ENCODE data around the gene SETD3. TPM values are rescaled to one million over a fixed set of nuclear protein-coding genes. Genes with fewer than 3 reads are reported as not detected.
A peak's percentile ranks its signal among the peaks of the same experiment; 100 is the strongest.

Gene SETD3
- total RNA-seq, 1 experiment from 2014 or later: 90.3 TPM

GRCh38 chr14:99484106-99484505 is 3.4 kb upstream of the SETD3 start:
- Histone ChIP-seq H3K9me3 (ENCODE audit: low read length) (no peaks in the 10 kb centered on the region), H3K27ac (ENCODE audit: low read length) (peak overlapping the region; percentile 53), H3K4me3 (ENCODE audit: low read length) (peak overlapping the region; percentile 97), H3K9ac (ENCODE audit: low read length) (peak overlapping the region; percentile 91; the same call in 1 of the 2 replicates), H3K27me3 (ENCODE audit: low read length) (no peaks in the 10 kb centered on the region), H3K36me3 (ENCODE audit: insufficient read depth, low read length) (peaks cover 3% of the 10 kb centered on the region; the same call in 1 of the 2 replicates), H3K4me1 (ENCODE audit: low read length) (peaks cover 70% of the 10 kb centered on the region), H2AFZ (ENCODE audit: low read length) (no peak overlapping the region), H3K79me2 (ENCODE audit: low read length) (peaks cover 91% of the 10 kb centered on the region), H3K9me2 (replicated peaks; ENCODE audit: insufficient read depth, low read length) (no peaks in the 10 kb centered on the region), H4K20me1 (ENCODE audit: insufficient read depth, low read depth, low read length) (peaks cover 65% of the 10 kb centered on the region), H3K4me2 (ENCODE audit: low read depth, low read length, poor library complexity, severe bottlenecking) (peak overlapping the region; percentile 94)
- no peak for DNase-seq

- peak; percentile 74 for DNase-seq
- peak overlapping the region; percentile 97 for H3K4me3 ChIP-seq (ENCODE audit: low read length)
- peak overlapping the region; percentile 94 for H3K4me2 ChIP-seq (ENCODE audit: low read depth, low read length, poor library complexity, severe bottlenecking)
- no peaks in the 10 kb centered on the region for H3K9me2 ChIP-seq (replicated peaks; ENCODE audit: insufficient read depth, low read length)
- H3K4me1 ChIP-seq (ENCODE audit: low read length): peaks cover 68% of the 10 kb centered on the region
- peak overlapping the region; percentile 91 for H3K9ac ChIP-seq (ENCODE audit: low read length)
- H3K9me3 ChIP-seq (ENCODE audit: low read length): no peaks in the 10 kb centered on the region
- H3K36me3 ChIP-seq (ENCODE audit: insufficient read depth, low read length): no peaks in the 10 kb centered on the region
- H4K20me1 ChIP-seq (ENCODE audit: insufficient read depth, low read depth, low read length): peaks cover 54% of the 10 kb centered on the region
- no peaks in the 10 kb centered on the region for H3K27me3 ChIP-seq (ENCODE audit: low read length)
- H3K79me2 ChIP-seq (ENCODE audit: low read length): peaks cover 91% of the 10 kb centered on the region
- H3K27ac ChIP-seq (ENCODE audit: low read length): peak overlapping the region; percentile 55
- H2AFZ ChIP-seq (ENCODE audit: low read length): peak overlapping the region; percentile 40; the same call in 1 of the 2 replicates
These were observed 1.1 kb upstream of the SETD3 start for GRCh38 chr14:99481745-99482099.

GRCh38 chr14:99480917-99481744 is 472 bp upstream of the SETD3 start, which contains the start of gene CCNK:
CCNK (plus strand) TSS chr14:99481409; CDS start chr14:99492678, 11,269 bp downstream.
- Histone ChIP-seq H3K9me3 (ENCODE audit: low read length) (no peaks in the 10 kb centered on the region), H3K27me3 (ENCODE audit: low read length) (no peaks in the 10 kb centered on the region), H3K27ac (ENCODE audit: low read length) (peak within 1 kb of the TSS; percentile 55), H3K9me2 (replicated peaks; ENCODE audit: insufficient read depth, low read length) (no peaks in the 10 kb centered on the region), H3K4me2 (ENCODE audit: low read depth, low read length, poor library complexity, severe bottlenecking) (peak within 1 kb of the TSS; percentile 94), H3K9ac (ENCODE audit: low read length) (peak within 1 kb of the TSS; percentile 91), H3K79me2 (ENCODE audit: low read length) (peaks cover 91% of the 10 kb centered on the region), H4K20me1 (ENCODE audit: insufficient read depth, low read depth, low read length) (peaks cover 49% of the 10 kb centered on the region), H3K36me3 (ENCODE audit: insufficient read depth, low read length) (no peaks in the 10 kb centered on the region), H2AFZ (ENCODE audit: low read length) (peak within 1 kb of the TSS; percentile 40; the same call in 1 of the 2 replicates), H3K4me1 (ENCODE audit: low read length) (peaks cover 67% of the 10 kb centered on the region), H3K4me3 (ENCODE audit: low read length) (peak within 1 kb of the TSS; percentile 97)
- peak; percentile 100 for DNase-seq

GRCh38 chr14:99479160-99479905 is 1.3 kb downstream of the SETD3 start:
- H3K27ac ChIP-seq (ENCODE audit: low read length): peak overlapping the region; percentile 29
- H3K36me3 ChIP-seq (ENCODE audit: insufficient read depth, low read length): 0 out of 2 replicates have a peak, but pooled peaks cover 6% of the 10 kb centered on the region
- no peak overlapping the region for H2AFZ ChIP-seq (ENCODE audit: low read length)
- DNase-seq: peak; percentile 60
- peak overlapping the region; percentile 84 for H3K4me3 ChIP-seq (ENCODE audit: low read length)
- no peaks in the 10 kb centered on the region for H3K27me3 ChIP-seq (ENCODE audit: low read length)
- H3K9ac ChIP-seq (ENCODE audit: low read length): peak overlapping the region; percentile 84
- no peaks in the 10 kb centered on the region for H3K9me3 ChIP-seq (ENCODE audit: low read length)
- peaks cover 46% of the 10 kb centered on the region for H4K20me1 ChIP-seq (ENCODE audit: insufficient read depth, low read depth, low read length)
- H3K4me1 ChIP-seq (ENCODE audit: low read length): peaks cover 68% of the 10 kb centered on the region
- peak overlapping the region; percentile 72 for H3K4me2 ChIP-seq (ENCODE audit: low read depth, low read length, poor library complexity, severe bottlenecking)
- H3K79me2 ChIP-seq (ENCODE audit: low read length): peaks cover 91% of the 10 kb centered on the region
- no peaks in the 10 kb centered on the region for H3K9me2 ChIP-seq (replicated peaks; ENCODE audit: insufficient read depth, low read length)

- H3K79me2 ChIP-seq (ENCODE audit: low read length): peaks cover 91% of the 10 kb centered on the region
- no peaks in the 10 kb centered on the region for H3K9me3 ChIP-seq (ENCODE audit: low read length)
- peaks cover 68% of the 10 kb centered on the region for H3K4me1 ChIP-seq (ENCODE audit: low read length)
- peak overlapping the region; percentile 84 for H3K4me3 ChIP-seq (ENCODE audit: low read length)
- 0 out of 2 replicates have a peak, but pooled peaks cover 6% of the 10 kb centered on the region for H3K36me3 ChIP-seq (ENCODE audit: insufficient read depth, low read length)
- H4K20me1 ChIP-seq (ENCODE audit: insufficient read depth, low read depth, low read length): peaks cover 40% of the 10 kb centered on the region
- no peaks in the 10 kb centered on the region for H3K9me2 ChIP-seq (replicated peaks; ENCODE audit: insufficient read depth, low read length)
- H3K27ac ChIP-seq (ENCODE audit: low read length): peak overlapping the region; percentile 29; the same call in 1 of the 2 replicates
- peak overlapping the region; percentile 72 for H3K4me2 ChIP-seq (ENCODE audit: low read depth, low read length, poor library complexity, severe bottlenecking)
- no peak for DNase-seq
- H2AFZ ChIP-seq (ENCODE audit: low read length): no peak overlapping the region
- H3K27me3 ChIP-seq (ENCODE audit: low read length): no peaks in the 10 kb centered on the region
- H3K9ac ChIP-seq (ENCODE audit: low read length): peak overlapping the region; percentile 84
These were observed 2.5 kb downstream of the SETD3 start for GRCh38 chr14:99478128-99478527.

GRCh38 chr14:99476864-99477263 is 3.8 kb downstream of the SETD3 start:
- Histone ChIP-seq H3K27ac (ENCODE audit: low read length) (peak overlapping the region; percentile 36), H3K4me2 (ENCODE audit: low read depth, low read length, poor library complexity, severe bottlenecking) (peak overlapping the region; percentile 2), H4K20me1 (ENCODE audit: insufficient read depth, low read depth, low read length) (peaks cover 32% of the 10 kb centered on the region), H3K9ac (ENCODE audit: low read length) (no peak overlapping the region), H3K9me3 (ENCODE audit: low read length) (no peaks in the 10 kb centered on the region), H2AFZ (ENCODE audit: low read length) (no peak overlapping the region), H3K27me3 (ENCODE audit: low read length) (no peaks in the 10 kb centered on the region), H3K9me2 (replicated peaks; ENCODE audit: insufficient read depth, low read length) (no peaks in the 10 kb centered on the region), H3K36me3 (ENCODE audit: insufficient read depth, low read length) (0 out of 2 replicates have a peak, but pooled peaks cover 6% of the 10 kb centered on the region), H3K4me1 (ENCODE audit: low read length) (peaks cover 71% of the 10 kb centered on the region), H3K4me3 (ENCODE audit: low read length) (no peak overlapping the region), H3K79me2 (ENCODE audit: low read length) (peaks cover 91% of the 10 kb centered on the region)
- DNase-seq: no peak

- DNase-seq: no peak
- H3K4me1 ChIP-seq (ENCODE audit: low read length): peaks cover 83% of the 10 kb centered on the region
- no peaks in the 10 kb centered on the region for H3K9me2 ChIP-seq (replicated peaks; ENCODE audit: insufficient read depth, low read length)
- H3K27ac ChIP-seq (ENCODE audit: low read length): peak overlapping the region; percentile 6; the same call in 1 of the 2 replicates
- H3K9me3 ChIP-seq (ENCODE audit: low read length): no peaks in the 10 kb centered on the region
- no peaks in the 10 kb centered on the region for H3K27me3 ChIP-seq (ENCODE audit: low read length)
- H4K20me1 ChIP-seq (ENCODE audit: insufficient read depth, low read depth, low read length): peaks cover 38% of the 10 kb centered on the region
- H3K4me2 ChIP-seq (ENCODE audit: low read depth, low read length, poor library complexity, severe bottlenecking): peak overlapping the region; percentile 1
- 0 out of 2 replicates have a peak, but pooled peaks cover 6% of the 10 kb centered on the region for H3K36me3 ChIP-seq (ENCODE audit: insufficient read depth, low read length)
- no peak overlapping the region for H2AFZ ChIP-seq (ENCODE audit: low read length)
- peaks cover 96% of the 10 kb centered on the region for H3K79me2 ChIP-seq (ENCODE audit: low read length)
- H3K9ac ChIP-seq (ENCODE audit: low read length): no peak overlapping the region
- H3K4me3 ChIP-seq (ENCODE audit: low read length): no peak overlapping the region
These were observed 5.0 kb downstream of the SETD3 start for GRCh38 chr14:99475660-99476059.

GRCh38 chr14:99475179-99475578 is 5.5 kb downstream of the SETD3 start:
- Histone ChIP-seq H2AFZ (ENCODE audit: low read length) (no peak overlapping the region), H3K4me2 (ENCODE audit: low read depth, low read length, poor library complexity, severe bottlenecking) (peak overlapping the region; percentile 4), H3K4me3 (ENCODE audit: low read length) (no peak overlapping the region), H3K27me3 (ENCODE audit: low read length) (no peaks in the 10 kb centered on the region), H3K36me3 (ENCODE audit: insufficient read depth, low read length) (0 out of 2 replicates have a peak, but pooled peaks cover 6% of the 10 kb centered on the region), H3K9me3 (ENCODE audit: low read length) (no peaks in the 10 kb centered on the region), H3K9me2 (replicated peaks; ENCODE audit: insufficient read depth, low read length) (no peaks in the 10 kb centered on the region), H4K20me1 (ENCODE audit: insufficient read depth, low read depth, low read length) (peaks cover 43% of the 10 kb centered on the region), H3K79me2 (ENCODE audit: low read length) (peaks cover 100% of the 10 kb centered on the region), H3K27ac (ENCODE audit: low read length) (peak overlapping the region; percentile 6; the same call in 1 of the 2 replicates), H3K4me1 (ENCODE audit: low read length) (peaks cover 88% of the 10 kb centered on the region), H3K9ac (ENCODE audit: low read length) (no peak overlapping the region)
- no peak for DNase-seq

Measured in Karpas-422 (cell line).